HepG2 (cell line): Measurements from ENCODE around the gene ABCG5. TPM values are rescaled to one million over a fixed set of nuclear protein-coding genes. Genes with fewer than 3 reads are reported as not detected.

Experiments used
- AGO2 ChIP-seq: fragments of 200-400 bp; formaldehyde crosslinking; optimal IDR thresholded peaks from 2 replicates; pipeline ENCODE3; 2017; ENCODE audit warnings: mild to moderate bottlenecking, low read depth, low read length, moderate library complexity
- GABPA ChIP-seq, 2 experiments: IDR thresholded peaks; 2 replicates each; pipeline ENCODE4 v1.6.1; 2011 to 2016; ENCODE audit warnings: low read depth in 2 of 2, low read length in 1 of 2, missing biosample characterization in 1 of 2, missing genetic modification characterization in 1 of 2
- GABPB1 ChIP-seq: IDR thresholded peaks from 2 replicates; pipeline ENCODE4 v1.6.1; 2016; ENCODE audit warnings: mild to moderate bottlenecking, missing genetic modification reagents, moderate library complexity, missing compliant biosample characterization
- HDAC1 ChIP-seq: sonication (generic); formaldehyde crosslinking; IDR thresholded peaks from 2 replicates; pipeline ENCODE4 v1.5.1; 2020; ENCODE audit warnings: mild to moderate bottlenecking, missing genetic modification reagents
- HMG20A ChIP-seq: IDR thresholded peaks from 2 replicates; pipeline ENCODE4 v1.6.1; 2016; ENCODE audit warnings: borderline replicate concordance
- HOXD1 ChIP-seq: sonication (generic); formaldehyde crosslinking; IDR thresholded peaks from 2 replicates; pipeline ENCODE4 v1.5.0; 2020; ENCODE audit warnings: missing genetic modification reagents
- KDM3A ChIP-seq: IDR thresholded peaks from 2 replicates; pipeline ENCODE4 v1.6.1; 2018; ENCODE audit warnings: low read depth, missing compliant biosample characterization
- KDM6A ChIP-seq: IDR thresholded peaks from 2 replicates; pipeline ENCODE4 v1.6.1; 2016; ENCODE audit warnings: low read depth
- MTA3 ChIP-seq: sonication (generic); formaldehyde crosslinking; IDR thresholded peaks from 2 replicates; pipeline ENCODE4 v1.4.0; 2020; ENCODE audit warnings: missing genetic modification reagents
- NFKBIZ ChIP-seq: IDR thresholded peaks from 2 replicates; pipeline ENCODE4 v1.6.1; 2018; ENCODE audit warnings: missing genetic modification reagents, missing compliant biosample characterization
- POLR2AphosphoS5 ChIP-seq: IDR thresholded peaks from 2 replicates; pipeline ENCODE4 v1.6.1; 2012; ENCODE audit warnings: low read depth, low read length
- RBM22 ChIP-seq: fragments of 200-400 bp; formaldehyde crosslinking; optimal IDR thresholded peaks from 2 replicates; pipeline ENCODE3; 2017; ENCODE audit warnings: mild to moderate bottlenecking, low read length, moderate library complexity
- TEAD3 ChIP-seq: optimal IDR thresholded peaks from 2 replicates; pipeline ENCODE3; 2016; ENCODE audit warnings: borderline replicate concordance
- YY1 ChIP-seq: IDR thresholded peaks from 2 replicates; pipeline ENCODE4 v1.6.1; 2011; ENCODE audit warnings: low read length, low read depth, moderate library complexity, mild to moderate bottlenecking; ENCODE audit not compliant: insufficient read depth, insufficient replicate concordance
- ZFAT ChIP-seq: sonication (generic); formaldehyde crosslinking; conservative IDR thresholded peaks from 2 replicates; pipeline ENCODE4 v1.8.1; 2023; ENCODE audit warnings: missing genetic modification reagents, inconsistent platforms
- ZNF207 ChIP-seq: fragments of 450-650 bp; IDR thresholded peaks from 2 replicates; pipeline ENCODE4 v1.6.1; 2016; ENCODE audit warnings: antibody characterized with exemption, borderline replicate concordance
- ZNF256 ChIP-seq: sonication (generic); formaldehyde crosslinking; conservative IDR thresholded peaks from 2 replicates; pipeline ENCODE4 v1.4.0; 2020; ENCODE audit warnings: missing genetic modification reagents
- ZNF737 ChIP-seq: sonication (generic); formaldehyde crosslinking; IDR thresholded peaks from 2 replicates; pipeline ENCODE4 v1.5.0; 2020; ENCODE audit warnings: missing genetic modification reagents, mild to moderate bottlenecking, borderline replicate concordance
- ZNF788 ChIP-seq: sonication (generic); formaldehyde crosslinking; IDR thresholded peaks from 2 replicates; pipeline ENCODE4 v1.5.0; 2020; ENCODE audit warnings: mild to moderate bottlenecking, missing genetic modification reagents, borderline replicate concordance
- ZSCAN31 ChIP-seq: sonication (generic); formaldehyde crosslinking; IDR thresholded peaks from 2 replicates; pipeline ENCODE4 v1.5.0; 2020; ENCODE audit warnings: low read depth, mild to moderate bottlenecking, missing genetic modification reagents
- polyA plus RNA-seq, 8 experiments: library from polyadenylated mRNA; depleted of rRNA in 3 of 8; stranded (reverse) in 7 of 8; unstranded in 1 of 8; fragments of >200 nt; fragmentation: Illumina TruSeq in 4 of 8; extraction: Trizol in 4 of 8; gene quantifications; 2 replicates each; pipeline versions ENCODE4 v1.2.1 to v1.2.3, GENCODE V29; 2011 to 2016; ENCODE audit warnings: low read depth in 4 of 8, missing spikeins in 1 of 8, mixed read lengths in 1 of 8; ENCODE audit not compliant: insufficient read depth in 1 of 8
- total RNA-seq, 5 experiments: library from RNA; depleted of rRNA; stranded (reverse); fragments of >200 nt; fragmentation: Illumina TruSeq; extraction: Trizol; gene quantifications; 2 replicates each; pipeline ENCODE4 v1.2.3, GENCODE V29; 2016; ENCODE audit warnings: low read depth in 1 of 5
- TF ChIP-seq, protein P1 (sequence below): IDR thresholded peaks from 2 replicates; pipeline ENCODE4 v1.6.1; 2018; ENCODE audit warnings: missing genetic modification reagents
- TF ChIP-seq, protein P2 (sequence below): sonication (generic); formaldehyde crosslinking; IDR thresholded peaks from 2 replicates; pipeline ENCODE4 v1.5.0; 2020; ENCODE audit warnings: mild to moderate bottlenecking, low read depth, missing genetic modification reagents, borderline replicate concordance
- TF ChIP-seq, protein P3 (sequence below): IDR thresholded peaks from 2 replicates; pipeline ENCODE4 v1.6.1; 2016; ENCODE audit warnings: low read depth, missing genetic modification reagents, missing compliant biosample characterization
- TF ChIP-seq, protein P4 (sequence below): sonication (generic); formaldehyde crosslinking; IDR thresholded peaks from 2 replicates; pipeline ENCODE4 v1.4.0; 2020; ENCODE audit warnings: missing genetic modification reagents

The ABCG5 gene
- total and polyA plus RNA-seq, 2 of the 13 experiments (the other 11 are each of a cell fraction or from before 2014, with no cell fraction given), result 15.1 to 39.0 TPM

DNA sequence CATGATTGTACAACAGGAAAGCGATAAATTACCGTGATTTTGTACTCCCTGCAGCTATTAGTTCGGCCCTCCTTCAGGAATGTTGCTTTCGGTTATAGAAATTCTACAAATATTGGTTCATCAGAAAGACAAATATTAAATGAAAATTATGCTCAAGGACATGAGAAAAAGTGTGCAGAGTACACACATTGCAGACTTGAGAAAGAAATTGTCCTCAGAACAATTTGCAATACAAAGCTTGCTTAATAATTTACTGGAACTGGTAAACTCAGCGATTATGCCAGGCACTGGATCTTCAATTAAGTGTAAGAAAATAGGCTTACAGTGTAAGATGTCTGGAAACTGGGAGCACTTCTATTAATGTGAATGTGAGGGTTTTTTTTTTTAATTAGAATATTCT is 46.0 kb upstream of the ABCG5 start (continued):
- TF ChIP-seq ZNF207 (no peak), GABPA (IDR thresholded peaks at IDR 0.05; ENCODE audit: low read depth, low read length) (no peak), GABPA (CRISPR knock-in tag; IDR thresholded peaks at IDR 0.05; ENCODE audit: low read depth) (no peak), AGO2 (no peak), TEAD3 (no peak), YY1 (no peak), GABPB1 (CRISPR knock-in tag) (no peak), KDM3A (CRISPR knock-in tag) (no peak), KDM6A (CRISPR knock-in tag) (no peak), NFKBIZ (no peak), HDAC1 (CRISPR knock-in tag) (no peak), MTA3 (CRISPR knock-in tag) (no peak), ZNF737 (CRISPR knock-in tag) (no peak), POLR2AphosphoS5 (no peak), RBM22 (no peak), ZSCAN31 (no peak), HOXD1 (CRISPR knock-in tag) (no peak), ZNF788 (no peak), ZNF256 (CRISPR knock-in tag) (no peak), ZFAT (CRISPR knock-in tag) (0 out of 2 replicates have a peak, but pooled peaks have one; percentile 23), HMG20A (CRISPR knock-in tag) (peak; percentile 32; the same call in 1 of the 2 replicates)
- TF ChIP-seq, protein P1, sequence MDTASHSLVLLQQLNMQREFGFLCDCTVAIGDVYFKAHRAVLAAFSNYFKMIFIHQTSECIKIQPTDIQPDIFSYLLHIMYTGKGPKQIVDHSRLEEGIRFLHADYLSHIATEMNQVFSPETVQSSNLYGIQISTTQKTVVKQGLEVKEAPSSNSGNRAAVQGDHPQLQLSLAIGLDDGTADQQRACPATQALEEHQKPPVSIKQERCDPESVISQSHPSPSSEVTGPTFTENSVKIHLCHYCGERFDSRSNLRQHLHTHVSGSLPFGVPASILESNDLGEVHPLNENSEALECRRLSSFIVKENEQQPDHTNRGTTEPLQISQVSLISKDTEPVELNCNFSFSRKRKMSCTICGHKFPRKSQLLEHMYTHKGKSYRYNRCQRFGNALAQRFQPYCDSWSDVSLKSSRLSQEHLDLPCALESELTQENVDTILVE, result no peak; the same call in 1 of the 2 replicates
- TF ChIP-seq, protein P2, sequence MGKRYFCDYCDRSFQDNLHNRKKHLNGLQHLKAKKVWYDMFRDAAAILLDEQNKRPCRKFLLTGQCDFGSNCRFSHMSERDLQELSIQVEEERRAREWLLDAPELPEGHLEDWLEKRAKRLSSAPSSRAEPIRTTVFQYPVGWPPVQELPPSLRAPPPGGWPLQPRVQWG, result no peak
- TF ChIP-seq, protein P3, sequence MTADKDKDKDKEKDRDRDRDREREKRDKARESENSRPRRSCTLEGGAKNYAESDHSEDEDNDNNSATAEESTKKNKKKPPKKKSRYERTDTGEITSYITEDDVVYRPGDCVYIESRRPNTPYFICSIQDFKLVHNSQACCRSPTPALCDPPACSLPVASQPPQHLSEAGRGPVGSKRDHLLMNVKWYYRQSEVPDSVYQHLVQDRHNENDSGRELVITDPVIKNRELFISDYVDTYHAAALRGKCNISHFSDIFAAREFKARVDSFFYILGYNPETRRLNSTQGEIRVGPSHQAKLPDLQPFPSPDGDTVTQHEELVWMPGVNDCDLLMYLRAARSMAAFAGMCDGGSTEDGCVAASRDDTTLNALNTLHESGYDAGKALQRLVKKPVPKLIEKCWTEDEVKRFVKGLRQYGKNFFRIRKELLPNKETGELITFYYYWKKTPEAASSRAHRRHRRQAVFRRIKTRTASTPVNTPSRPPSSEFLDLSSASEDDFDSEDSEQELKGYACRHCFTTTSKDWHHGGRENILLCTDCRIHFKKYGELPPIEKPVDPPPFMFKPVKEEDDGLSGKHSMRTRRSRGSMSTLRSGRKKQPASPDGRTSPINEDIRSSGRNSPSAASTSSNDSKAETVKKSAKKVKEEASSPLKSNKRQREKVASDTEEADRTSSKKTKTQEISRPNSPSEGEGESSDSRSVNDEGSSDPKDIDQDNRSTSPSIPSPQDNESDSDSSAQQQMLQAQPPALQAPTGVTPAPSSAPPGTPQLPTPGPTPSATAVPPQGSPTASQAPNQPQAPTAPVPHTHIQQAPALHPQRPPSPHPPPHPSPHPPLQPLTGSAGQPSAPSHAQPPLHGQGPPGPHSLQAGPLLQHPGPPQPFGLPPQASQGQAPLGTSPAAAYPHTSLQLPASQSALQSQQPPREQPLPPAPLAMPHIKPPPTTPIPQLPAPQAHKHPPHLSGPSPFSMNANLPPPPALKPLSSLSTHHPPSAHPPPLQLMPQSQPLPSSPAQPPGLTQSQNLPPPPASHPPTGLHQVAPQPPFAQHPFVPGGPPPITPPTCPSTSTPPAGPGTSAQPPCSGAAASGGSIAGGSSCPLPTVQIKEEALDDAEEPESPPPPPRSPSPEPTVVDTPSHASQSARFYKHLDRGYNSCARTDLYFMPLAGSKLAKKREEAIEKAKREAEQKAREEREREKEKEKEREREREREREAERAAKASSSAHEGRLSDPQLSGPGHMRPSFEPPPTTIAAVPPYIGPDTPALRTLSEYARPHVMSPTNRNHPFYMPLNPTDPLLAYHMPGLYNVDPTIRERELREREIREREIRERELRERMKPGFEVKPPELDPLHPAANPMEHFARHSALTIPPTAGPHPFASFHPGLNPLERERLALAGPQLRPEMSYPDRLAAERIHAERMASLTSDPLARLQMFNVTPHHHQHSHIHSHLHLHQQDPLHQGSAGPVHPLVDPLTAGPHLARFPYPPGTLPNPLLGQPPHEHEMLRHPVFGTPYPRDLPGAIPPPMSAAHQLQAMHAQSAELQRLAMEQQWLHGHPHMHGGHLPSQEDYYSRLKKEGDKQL (CRISPR knock-in tag), result no peak
- TF ChIP-seq, protein P4, sequence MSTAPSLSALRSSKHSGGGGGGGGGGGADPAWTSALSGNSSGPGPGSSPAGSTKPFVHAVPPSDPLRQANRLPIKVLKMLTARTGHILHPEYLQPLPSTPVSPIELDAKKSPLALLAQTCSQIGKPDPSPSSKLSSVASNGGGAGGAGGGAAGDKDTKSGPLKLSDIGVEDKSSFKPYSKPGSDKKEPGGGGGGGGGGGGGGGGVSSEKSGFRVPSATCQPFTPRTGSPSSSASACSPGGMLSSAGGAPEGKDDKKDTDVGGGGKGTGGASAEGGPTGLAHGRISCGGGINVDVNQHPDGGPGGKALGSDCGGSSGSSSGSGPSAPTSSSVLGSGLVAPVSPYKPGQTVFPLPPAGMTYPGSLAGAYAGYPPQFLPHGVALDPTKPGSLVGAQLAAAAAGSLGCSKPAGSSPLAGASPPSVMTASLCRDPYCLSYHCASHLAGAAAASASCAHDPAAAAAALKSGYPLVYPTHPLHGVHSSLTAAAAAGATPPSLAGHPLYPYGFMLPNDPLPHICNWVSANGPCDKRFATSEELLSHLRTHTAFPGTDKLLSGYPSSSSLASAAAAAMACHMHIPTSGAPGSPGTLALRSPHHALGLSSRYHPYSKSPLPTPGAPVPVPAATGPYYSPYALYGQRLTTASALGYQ, result no peak
